ENCODE results near the gene TRPV5.

The TRPV5 gene

DNA sequence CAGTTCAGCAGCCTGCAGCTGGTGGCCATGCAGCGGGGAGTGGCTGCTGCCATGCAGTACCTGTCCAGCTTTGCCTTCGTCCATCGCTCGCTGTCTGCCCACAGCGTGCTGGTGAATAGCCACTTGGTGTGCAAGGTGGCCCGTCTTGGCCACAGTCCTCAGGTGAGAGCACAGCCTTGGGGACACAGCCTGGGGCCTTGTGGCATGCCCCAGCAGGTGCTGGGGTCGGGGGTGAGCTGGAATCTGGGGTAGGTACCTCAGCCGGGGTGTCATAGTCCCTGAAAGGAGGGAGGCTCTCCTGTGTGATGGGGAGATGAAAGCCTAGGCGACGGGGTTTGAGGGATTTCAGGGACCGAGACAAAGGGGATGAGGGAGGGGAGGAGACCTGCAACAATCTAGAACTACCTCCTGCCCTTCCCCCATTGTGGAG lies 64.5 kb downstream of the TRPV5 start:
- no peak for DNase-seq

DNA sequence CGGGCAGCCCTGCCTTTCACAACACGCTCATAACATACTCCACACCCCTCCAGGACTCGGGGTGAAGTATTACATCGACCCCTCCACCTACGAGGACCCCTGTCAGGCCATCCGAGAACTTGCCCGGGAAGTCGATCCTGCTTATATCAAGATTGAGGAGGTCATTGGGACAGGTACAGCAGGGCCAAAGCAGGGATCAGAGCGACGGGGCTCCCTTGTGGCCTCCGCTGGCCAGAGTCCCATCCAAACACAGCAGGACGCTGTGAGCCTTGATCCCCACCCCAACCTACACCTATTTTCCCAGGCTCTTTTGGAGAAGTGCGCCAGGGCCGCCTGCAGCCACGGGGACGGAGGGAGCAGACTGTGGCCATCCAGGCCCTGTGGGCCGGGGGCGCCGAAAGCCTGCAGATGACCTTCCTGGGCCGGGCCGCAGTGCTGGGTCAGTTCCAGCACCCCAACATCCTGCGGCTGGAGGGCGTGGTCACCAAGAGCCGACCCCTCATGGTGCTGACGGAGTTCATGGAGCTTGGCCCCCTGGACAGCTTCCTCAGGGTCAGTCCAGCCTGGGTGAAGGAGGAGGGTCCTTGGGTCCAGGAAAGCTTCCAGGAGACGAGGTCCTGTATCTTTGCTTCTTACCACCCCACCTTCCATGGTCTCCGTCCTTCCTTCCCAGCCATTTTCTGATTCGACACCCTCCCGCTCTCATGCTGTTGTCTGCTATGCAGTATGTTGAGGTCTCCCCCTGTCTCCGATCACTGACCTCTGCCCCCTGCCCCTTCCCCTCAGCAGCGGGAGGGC lies 65.2 kb downstream of the TRPV5 start:
- DNase-seq: no peak

- DNase-seq: no peak
Observed at GRCh38 chr7:142867398-142868187, 66.0 kb downstream of the TRPV5 start.

GRCh38 chr7:142867097-142867378 lies 66.5 kb downstream of the TRPV5 start:
- no peak for DNase-seq

DNA sequence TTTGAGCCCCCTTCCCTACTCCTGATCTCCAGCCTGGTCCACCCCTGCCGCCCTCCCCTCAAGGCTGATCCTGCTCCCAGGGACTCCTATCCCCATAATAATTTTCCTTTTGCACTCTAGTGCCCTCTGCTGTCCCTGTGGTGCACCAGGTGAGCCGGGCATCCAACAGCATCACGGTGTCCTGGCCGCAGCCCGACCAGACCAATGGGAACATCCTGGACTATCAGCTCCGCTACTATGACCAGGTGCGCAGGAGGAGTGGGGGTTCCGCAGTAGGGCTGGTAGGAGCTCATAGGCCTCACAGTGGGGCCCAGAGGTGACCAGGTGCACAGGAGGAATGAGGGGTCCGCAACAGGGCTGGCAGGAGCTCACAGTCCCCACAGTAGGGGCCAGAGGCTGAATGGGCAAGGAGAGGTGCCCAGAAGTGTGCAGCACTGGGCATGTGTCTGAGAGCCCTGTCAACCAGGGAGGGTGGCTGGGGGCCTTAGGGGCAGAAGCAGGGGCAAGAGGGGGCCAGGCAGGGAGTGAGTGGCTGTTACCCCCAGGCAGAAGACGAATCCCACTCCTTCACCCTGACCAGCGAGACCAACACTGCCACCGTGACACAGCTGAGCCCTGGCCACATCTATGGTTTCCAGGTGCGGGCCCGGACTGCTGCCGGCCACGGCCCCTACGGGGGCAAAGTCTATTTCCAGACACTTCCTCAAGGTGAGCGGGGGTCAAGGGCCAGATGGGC lies 67.0 kb downstream of the TRPV5 start:
- DNase-seq: peak; percentile 17

- no peak for DNase-seq
Observed at GRCh38 chr7:142865766-142866165, 67.8 kb downstream of the TRPV5 start.

DNA sequence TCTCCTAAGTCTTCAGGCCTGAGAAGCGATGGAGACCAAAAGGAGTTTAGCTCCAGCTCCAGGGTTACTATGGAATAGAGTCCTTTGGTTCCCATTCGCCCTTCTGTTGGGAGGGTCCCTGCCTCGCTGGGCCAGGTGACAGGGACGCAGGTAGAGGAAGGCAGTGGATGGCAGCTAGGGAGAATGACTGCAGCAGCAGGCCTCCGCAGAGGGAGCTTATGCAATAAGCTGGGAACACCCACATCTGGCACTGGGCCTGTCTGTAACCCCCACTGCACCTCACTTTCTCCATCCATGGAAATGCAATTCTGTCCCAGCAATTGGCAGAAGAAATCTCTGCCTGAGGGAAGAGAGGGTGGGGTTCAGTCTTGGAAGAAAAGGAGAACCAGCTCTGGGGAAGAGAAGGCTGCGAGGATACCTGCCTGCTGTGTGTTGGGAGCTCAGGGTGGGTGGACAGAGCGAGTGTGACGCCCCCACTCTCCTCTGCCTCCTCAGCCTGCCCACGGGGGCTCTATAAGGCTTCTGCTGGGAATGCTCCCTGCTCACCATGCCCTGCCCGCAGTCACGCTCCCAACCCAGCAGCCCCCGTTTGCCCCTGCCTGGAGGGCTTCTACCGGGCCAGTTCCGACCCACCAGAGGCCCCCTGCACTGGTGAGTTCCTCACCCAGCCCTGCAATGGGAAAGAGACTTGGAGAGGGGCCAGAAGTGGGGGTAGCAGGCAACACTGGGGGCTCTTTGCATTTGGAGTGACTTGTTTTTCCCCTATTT lies 68.4 kb downstream of the TRPV5 start:
- no peak for DNase-seq

- no peak for DNase-seq
Observed at GRCh38 chr7:142863891-142864685, 69.5 kb downstream of the TRPV5 start.

DNA sequence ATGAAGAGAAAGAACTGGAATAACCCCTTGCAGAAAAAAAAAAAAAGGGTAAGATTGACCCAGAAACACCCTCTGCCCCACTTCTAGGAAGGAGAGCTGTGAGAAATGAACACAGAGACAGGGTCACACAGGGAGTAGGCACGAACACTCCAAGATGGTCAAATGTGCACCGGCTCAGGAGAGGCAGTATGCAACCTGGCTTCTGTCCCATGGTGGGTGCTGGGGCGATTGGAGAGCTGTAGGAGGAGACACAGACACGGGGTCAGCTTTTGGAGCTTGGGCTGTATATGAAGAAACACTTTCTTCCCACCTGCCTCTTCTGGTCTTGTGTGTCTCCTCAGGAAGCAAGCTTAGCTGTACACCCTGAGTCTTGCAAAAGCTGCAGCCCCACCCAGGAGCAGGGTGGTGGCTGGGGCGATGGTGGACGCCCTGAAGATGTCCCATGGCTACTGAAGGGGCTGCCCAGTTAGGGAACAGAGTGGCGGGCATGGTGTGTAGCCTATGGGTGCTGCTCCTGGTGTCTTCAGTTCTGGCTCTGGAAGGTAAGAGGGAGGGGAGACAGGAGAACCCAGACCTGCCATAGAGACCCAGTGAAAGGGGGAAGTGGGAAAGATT lies 70.7 kb downstream of the TRPV5 start:
- DNase-seq: no peak

GRCh38 chr7:142862351-142862750 lies 71.2 kb downstream of the TRPV5 start:
- DNase-seq: no peak

GRCh38 chr7:142860968-142861367 lies 72.6 kb downstream of the TRPV5 start:
- no peak for DNase-seq

GRCh38 chr7:142859829-142860228 lies 73.7 kb downstream of the TRPV5 start:
- DNase-seq: no peak

DNA sequence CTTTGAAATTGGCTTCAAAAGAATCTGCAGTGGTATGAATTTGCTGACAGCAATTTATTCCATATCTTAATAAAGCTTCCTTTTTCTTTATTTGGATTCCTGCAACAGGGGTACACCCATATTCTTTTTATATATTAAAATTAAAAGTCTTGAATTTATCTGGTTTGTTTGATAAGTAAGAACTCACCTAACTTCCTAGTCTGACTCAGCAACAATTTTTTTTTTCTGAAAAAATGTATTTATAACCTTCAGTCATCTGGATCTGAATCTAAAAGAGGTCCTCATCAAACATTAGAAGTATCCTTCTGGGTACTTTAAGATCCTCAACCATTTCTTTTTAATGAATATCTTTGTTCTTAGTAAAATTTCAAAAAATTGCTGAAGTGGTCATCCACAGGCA lies 74.1 kb downstream of the TRPV5 start:
- DNase-seq: no peak
